Measurements from ENCODE around the gene GRIN3A. TPM values are rescaled to one million over a fixed set of nuclear protein-coding genes. Genes with fewer than 3 reads are reported as not detected.
"Not testable (repeated sequence)": the region's sequence is repeated elsewhere in the genome, so short reads cannot be mapped to it uniquely, and the experiment has no call there.

GRIN3A gene
- total RNA-seq, 4 donors from 2014 or later, result 0.09 to 0.27 TPM; not detected in 2

DNA sequence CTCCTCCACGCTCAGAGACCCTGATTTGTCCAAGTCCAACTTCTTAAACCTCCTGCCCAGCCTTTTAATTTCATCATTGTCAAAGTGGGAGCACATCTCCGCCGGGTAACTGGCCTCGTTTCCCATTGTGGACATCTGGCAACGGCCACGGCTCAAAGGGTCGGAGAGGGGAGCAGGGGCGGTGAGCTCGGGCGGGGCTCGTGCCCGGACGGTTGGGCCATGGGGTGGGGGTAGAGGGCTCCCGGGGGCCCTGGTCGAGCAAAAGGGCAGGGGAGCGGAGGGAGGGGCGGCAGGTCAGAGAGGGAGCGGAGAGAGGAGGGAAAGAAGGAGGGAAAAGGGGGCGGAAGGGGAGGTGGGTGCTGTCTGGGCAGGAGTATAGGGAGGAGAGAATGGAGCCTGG is 143.7 kb downstream of the GRIN3A start, which contains the start of gene PPP3R2:
Gene PPP3R2 (minus strand): TSS at position 174 of the 400 bp plus-strand sequence. CDS start 48 bp downstream, at position 126.
- DNase-seq, result no peak
- no peak within 1 kb of the TSS for H3K27ac ChIP-seq
- no peak within 1 kb of the TSS for H3K4me3 ChIP-seq
- no peaks in the 10 kb centered on the region for H3K36me3 ChIP-seq
- H3K9me3 ChIP-seq, result no peaks in the 10 kb centered on the region
- H3K27me3 ChIP-seq, result no peaks in the 10 kb centered on the region
- no peaks in the 10 kb centered on the region for H3K4me1 ChIP-seq
- TF ChIP-seq POLR2A (IDR thresholded peaks at IDR 0.05) (no peak), CTCF (IDR thresholded peaks at IDR 0.05) (no peak)

DNA sequence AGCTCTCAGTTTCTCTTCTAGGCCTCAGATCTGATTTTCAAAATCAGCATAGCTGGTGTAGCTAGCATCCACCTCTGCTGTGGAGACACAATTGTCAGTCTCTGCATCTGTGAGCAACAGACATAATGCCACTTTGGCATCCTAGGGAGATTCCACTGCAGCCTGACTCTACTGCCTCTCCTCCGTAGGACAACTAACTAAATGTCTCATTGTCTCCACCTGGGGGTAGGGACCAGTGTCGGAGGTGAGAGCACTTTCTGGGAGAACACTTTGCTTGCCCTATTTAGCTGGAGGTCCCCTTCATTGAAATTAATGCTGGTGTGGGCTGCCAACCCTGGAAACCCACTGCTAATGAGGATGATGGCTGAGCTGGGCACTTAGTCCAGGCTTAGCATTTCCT is 145.1 kb downstream of the GRIN3A start:
- H3K36me3 ChIP-seq, result no peaks in the 10 kb centered on the region
- no peaks in the 10 kb centered on the region for H3K27me3 ChIP-seq
- H3K27ac ChIP-seq, result no peak overlapping the region
- no peaks in the 10 kb centered on the region for H3K4me1 ChIP-seq
- DNase-seq, result no peak
- H3K4me3 ChIP-seq, result no peak overlapping the region
- H3K9me3 ChIP-seq, result no peaks in the 10 kb centered on the region
- TF ChIP-seq CTCF (IDR thresholded peaks at IDR 0.05) (no peak), POLR2A (IDR thresholded peaks at IDR 0.05) (no peak)

DNA sequence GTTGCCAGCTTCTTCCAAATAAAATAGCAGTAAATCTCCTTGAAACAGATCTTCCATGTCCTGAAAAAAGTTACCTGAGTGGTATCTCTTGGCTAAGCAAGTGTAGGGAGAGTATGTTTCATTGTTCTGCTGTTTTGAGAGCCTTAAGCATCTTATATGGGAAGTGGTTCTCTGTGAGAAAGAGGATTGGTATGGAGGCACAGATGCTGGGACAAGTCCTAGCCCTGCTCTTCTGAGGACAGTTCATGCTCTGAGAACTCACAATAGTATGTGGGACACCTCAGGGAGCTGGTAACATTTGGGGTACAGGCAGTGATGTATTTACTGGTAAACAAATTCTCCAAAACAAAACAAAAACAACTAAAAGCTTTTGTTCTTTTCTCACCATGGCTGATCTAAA is 145.7 kb downstream of the GRIN3A start:
- Histone ChIP-seq H3K9me3 (no peaks in the 10 kb centered on the region), H3K4me3 (no peak overlapping the region), H3K4me1 (no peaks in the 10 kb centered on the region), H3K36me3 (no peaks in the 10 kb centered on the region), H3K27me3 (no peaks in the 10 kb centered on the region), H3K27ac (no peak overlapping the region)
- no peak for TF ChIP-seq CTCF (IDR thresholded peaks at IDR 0.05)
- TF ChIP-seq POLR2A (IDR thresholded peaks at IDR 0.05), result no peak
- no peak for DNase-seq

DNA sequence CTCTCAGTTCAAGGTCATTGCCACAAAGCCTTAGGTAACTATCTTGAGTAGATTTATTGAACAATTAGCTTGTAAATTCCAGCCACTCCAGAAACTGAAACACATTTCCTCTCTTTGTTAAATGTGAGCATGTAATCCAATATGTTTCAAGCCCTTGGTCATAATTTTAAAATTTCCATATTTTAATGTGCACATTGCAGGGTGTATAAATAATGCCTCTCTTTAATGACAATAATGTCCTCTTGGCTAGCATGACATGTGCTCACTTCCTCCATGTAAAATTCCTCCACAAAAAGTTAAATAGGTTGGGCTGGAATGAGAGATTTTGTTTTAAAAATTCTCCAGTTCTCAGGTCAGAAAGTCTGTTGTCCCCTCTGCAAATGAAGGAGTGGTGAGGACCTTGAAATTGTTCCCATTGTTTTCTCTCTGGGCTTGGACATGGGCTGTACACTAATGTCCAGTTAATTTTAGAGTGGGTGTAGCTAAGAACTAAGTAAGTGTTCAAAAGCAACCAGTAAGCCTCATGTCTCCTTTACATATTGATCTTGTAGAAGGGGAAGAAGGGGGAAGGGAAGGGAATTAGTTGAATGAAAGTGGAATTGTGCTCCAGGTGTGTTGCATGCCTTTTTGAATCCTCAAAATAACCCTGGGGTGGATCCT is 146.5 kb downstream of the GRIN3A start:
- Histone ChIP-seq H3K9me3 (no peaks in the 10 kb centered on the region), H3K27ac (no peak overlapping the region), H3K4me1 (no peaks in the 10 kb centered on the region), H3K4me3 (no peak overlapping the region), H3K27me3 (no peaks in the 10 kb centered on the region), H3K36me3 (no peaks in the 10 kb centered on the region)
- DNase-seq, result no peak
- TF ChIP-seq CTCF (IDR thresholded peaks at IDR 0.05) (no peak), POLR2A (IDR thresholded peaks at IDR 0.05) (no peak)

GRCh38 chr9:101590901-101591300 is 147.5 kb downstream of the GRIN3A start:
- Histone ChIP-seq H3K27me3 (no peaks in the 10 kb centered on the region), H3K36me3 (no peaks in the 10 kb centered on the region), H3K27ac (no peak overlapping the region), H3K4me1 (no peaks in the 10 kb centered on the region), H3K9me3 (no peaks in the 10 kb centered on the region), H3K4me3 (no peak overlapping the region)
- DNase-seq, result no peak
- TF ChIP-seq CTCF (IDR thresholded peaks at IDR 0.05) (no peak), POLR2A (IDR thresholded peaks at IDR 0.05) (no peak)

- DNase-seq, H3K4me3 ChIP-seq, H3K27ac ChIP-seq, H3K27me3 ChIP-seq, H3K4me1 ChIP-seq, H3K36me3 ChIP-seq, H3K9me3 ChIP-seq: not testable (repeated sequence)
Observed at GRCh38 chr9:101590074-101590473, 148.4 kb downstream of the GRIN3A start.

All from Peyer's patch (tissue), 4 donors.